ENCODE data around the gene HBB. TPM values are rescaled to one million over a fixed set of nuclear protein-coding genes. Genes with fewer than 3 reads are reported as not detected.

Gene HBB
- total and polyA plus RNA-seq, 2 donors (not counting 3 experiments of a cell fraction or from before 2014, with no cell fraction given): not detected

GRCh38 chr11:5242933-5243815 is 16.3 kb upstream of the HBB start:
- no peak for DNase-seq (ENCODE audit: low read depth, low spot score)

More at GRCh38 chr11:5242933-5243815, 16.3 kb upstream of the HBB start:
- dilution Hi-C loops (cut with MboI; ENCODE audit: extremely low pct_ligation_motif_present, low sequenced_read_pairs): no loop called here
- TF ChIP-seq EZH2 (IDR thresholded peaks at IDR 0.05; ENCODE audit: borderline replicate concordance, low read depth, low read length, severe bottlenecking) (no peak), POLR2AphosphoS5 (IDR thresholded peaks at IDR 0.05; ENCODE audit: insufficient read depth, low read depth, low read length) (no peak), CTCF (IDR thresholded peaks at IDR 0.05; ENCODE audit: extremely low read depth in 1 of 2, insufficient read depth in 1 of 2, low read depth in 1 of 2, low read length in 2 of 2) (no peak), JUN (IDR thresholded peaks at IDR 0.05; ENCODE audit: borderline replicate concordance, insufficient read depth, insufficient read length, low read depth) (no peak), FOS (IDR thresholded peaks at IDR 0.05; ENCODE audit: borderline replicate concordance, insufficient read depth, low read length) (no peak), MAX (IDR thresholded peaks at IDR 0.05; ENCODE audit: insufficient read depth, insufficient read length) (no peak), POLR2A (IDR thresholded peaks at IDR 0.05; ENCODE audit: low read depth, low read length) (no peak), MYC (IDR thresholded peaks at IDR 0.05; ENCODE audit: low read depth, low read length) (no peak), GATA2 (IDR thresholded peaks at IDR 0.05; ENCODE audit: insufficient read depth, insufficient read length, low read depth, low read length) (no peak)
- no TSS peak for BruUV-seq (replicated peaks)
- no peaks in the 10 kb centered on the region for H4K20me1 ChIP-seq (replicated peaks; ENCODE audit: control insufficient read depth, extremely low read depth, insufficient read depth, low read length)
- H3K36me3 ChIP-seq (ENCODE audit: control insufficient read depth in 2 of 2, extremely low read depth in 1 of 2, insufficient read depth in 2 of 2, low read length in 2 of 2): no peaks in the 10 kb centered on the region
- H3K4me3 ChIP-seq (replicated peaks in 1 of 3; ENCODE audit: insufficient read depth in 1 of 3, low read depth in 1 of 3, low read length in 3 of 3): no peak overlapping the region
- H3K4me1 ChIP-seq (ENCODE audit: control insufficient read depth, extremely low read depth, insufficient read depth, low read length): no peaks in the 10 kb centered on the region
- no peaks in the 10 kb centered on the region for H3K9me1 ChIP-seq (replicated peaks; ENCODE audit: control insufficient read depth, extremely low read depth, insufficient read depth, low read length)
- ChIA-PET POLR2A (no interaction called here), CTCF (no interaction called here)
- H3K4me2 ChIP-seq (ENCODE audit: insufficient read depth, low read length): no peak overlapping the region
- H2AFZ ChIP-seq (ENCODE audit: low read depth, low read length): no peak overlapping the region
- H3K9ac ChIP-seq (replicated peaks; ENCODE audit: extremely low read depth, insufficient read depth, low read length): no peak overlapping the region
- no peak for FAIRE-seq
- H3K79me2 ChIP-seq (ENCODE audit: control insufficient read depth, insufficient read depth, low read length): no peaks in the 10 kb centered on the region
- no peaks in the 10 kb centered on the region for H3K27me3 ChIP-seq (ENCODE audit: control insufficient read depth in 2 of 2, insufficient read depth in 2 of 2, low read length in 2 of 2)
- no peaks in the 10 kb centered on the region for H3K9me3 ChIP-seq (replicated peaks; ENCODE audit: control insufficient read depth, insufficient read depth, low read length)
- no peak overlapping the region for H3K27ac ChIP-seq (ENCODE audit: insufficient read depth, low read depth, low read length)
- intact Hi-C loops (cut with micrococcal nuclease): no loop called here
